ENCODE measurements around the gene SMPD3. TPM values are rescaled to one million over a fixed set of nuclear protein-coding genes. Genes with fewer than 3 reads are reported as not detected.

Gene SMPD3
- total RNA-seq, 1 experiment from 2014 or later = not detected

GRCh38 chr16:68371706-68372380, 76.5 kb downstream of the SMPD3 start:
- DNase-seq = no peak
- H3K4me3 ChIP-seq = no peak overlapping the region

GRCh38 chr16:68371276-68371651, 77.0 kb downstream of the SMPD3 start:
- H3K36me3 ChIP-seq = no peaks in the 10 kb centered on the region
- DNase-seq = no peak

More at GRCh38 chr16:68371706-68372380, 76.5 kb downstream of the SMPD3 start:
- H3K9me3 ChIP-seq = no peaks in the 10 kb centered on the region
- H3K27me3 ChIP-seq = no peaks in the 10 kb centered on the region
- no peaks in the 10 kb centered on the region for H3K36me3 ChIP-seq

GRCh38 chr16:68370581-68371275, 77.6 kb downstream of the SMPD3 start:
- Histone ChIP-seq H3K4me3 (no peak overlapping the region), H3K36me3 (no peaks in the 10 kb centered on the region), H3K27me3 (no peaks in the 10 kb centered on the region), H3K9me3 (no peaks in the 10 kb centered on the region)
- no peak for DNase-seq

More at GRCh38 chr16:68371276-68371651, 77.0 kb downstream of the SMPD3 start:
- no peaks in the 10 kb centered on the region for H3K9me3 ChIP-seq
- no peak overlapping the region for H3K4me3 ChIP-seq
- H3K27me3 ChIP-seq = no peaks in the 10 kb centered on the region

DNA sequence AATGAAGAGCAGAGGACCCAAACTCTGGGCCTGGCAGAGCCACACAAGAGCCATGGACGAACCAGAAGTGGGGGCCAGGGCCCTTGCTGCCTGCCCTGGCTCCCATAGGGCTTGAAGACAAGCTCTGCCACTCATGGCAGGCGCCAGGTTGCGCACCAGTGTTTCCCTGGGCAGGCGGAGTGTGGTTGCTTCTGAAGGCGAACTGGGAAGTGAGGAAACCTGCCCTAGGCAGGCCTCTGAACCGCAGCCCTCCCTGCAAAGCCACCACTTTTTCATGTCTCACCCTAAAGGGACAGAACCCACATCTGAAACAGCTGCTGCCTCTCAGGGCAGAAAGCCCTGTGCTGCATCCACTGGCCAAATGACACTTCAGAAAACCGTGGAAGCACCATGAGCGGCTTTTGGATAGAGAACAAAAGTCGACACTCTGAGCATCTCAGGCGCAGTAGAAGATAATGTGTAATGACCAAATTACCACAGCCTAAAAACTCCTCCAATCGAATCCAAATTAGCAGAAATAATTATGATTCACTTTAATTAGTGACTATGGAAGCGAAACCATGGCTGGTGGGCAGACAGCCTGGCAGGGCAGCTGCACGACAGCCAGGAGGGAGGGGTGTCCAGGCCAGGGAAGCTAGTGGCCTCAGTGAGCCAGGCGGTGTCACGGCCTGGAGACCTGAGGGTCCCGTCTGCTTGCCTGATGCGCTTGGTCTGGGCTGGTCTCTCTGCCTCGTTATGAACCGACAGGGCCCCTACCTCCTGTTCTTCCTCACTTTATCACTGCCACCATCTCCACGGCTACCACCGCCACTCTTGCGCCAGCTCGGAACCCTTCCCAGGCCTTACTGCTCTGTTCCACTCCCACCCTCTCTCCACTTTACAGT, 78.4 kb downstream of the SMPD3 start:
- Histone ChIP-seq H3K9me3 (no peaks in the 10 kb centered on the region), H3K4me3 (no peak overlapping the region), H3K27me3 (no peaks in the 10 kb centered on the region), H3K36me3 (no peaks in the 10 kb centered on the region)
- DNase-seq = no peak

- DNase-seq = no peak
- no peaks in the 10 kb centered on the region for H3K36me3 ChIP-seq
These were observed 79.1 kb downstream of the SMPD3 start for GRCh38 chr16:68369168-68369567.

GRCh38 chr16:68368301-68368888, 79.9 kb downstream of the SMPD3 start:
- no peaks in the 10 kb centered on the region for H3K9me3 ChIP-seq
- H3K27me3 ChIP-seq = no peaks in the 10 kb centered on the region
- no peak overlapping the region for H3K4me3 ChIP-seq
- DNase-seq = no peak
- no peaks in the 10 kb centered on the region for H3K36me3 ChIP-seq

More at GRCh38 chr16:68369168-68369567, 79.1 kb downstream of the SMPD3 start:
- H3K4me3 ChIP-seq = no peak overlapping the region
- H3K27me3 ChIP-seq = no peaks in the 10 kb centered on the region
- no peaks in the 10 kb centered on the region for H3K9me3 ChIP-seq

DNA sequence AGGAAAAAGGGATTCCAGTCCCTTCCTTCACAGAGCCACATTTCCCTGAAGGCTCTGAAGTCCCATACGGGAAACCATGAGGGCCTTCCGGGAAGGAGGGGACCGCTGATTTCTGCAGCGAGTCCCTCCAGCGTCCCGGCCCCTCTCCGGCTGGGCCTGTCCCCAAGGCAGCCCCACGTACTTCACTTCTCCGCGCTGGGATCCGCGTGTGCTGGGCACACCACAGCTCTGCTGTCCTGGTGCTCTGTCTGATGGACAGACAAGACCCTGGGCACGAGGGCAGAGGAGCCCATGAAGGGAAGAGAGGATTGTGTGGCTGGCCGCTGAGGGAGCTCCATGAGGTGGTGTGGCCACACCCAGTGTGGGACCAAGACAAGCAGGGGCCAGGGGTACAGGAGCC, 80.4 kb downstream of the SMPD3 start:
- no peak for DNase-seq
- Histone ChIP-seq H3K36me3 (no peaks in the 10 kb centered on the region), H3K9me3 (no peaks in the 10 kb centered on the region), H3K4me3 (no peak overlapping the region), H3K27me3 (no peaks in the 10 kb centered on the region)

DNA sequence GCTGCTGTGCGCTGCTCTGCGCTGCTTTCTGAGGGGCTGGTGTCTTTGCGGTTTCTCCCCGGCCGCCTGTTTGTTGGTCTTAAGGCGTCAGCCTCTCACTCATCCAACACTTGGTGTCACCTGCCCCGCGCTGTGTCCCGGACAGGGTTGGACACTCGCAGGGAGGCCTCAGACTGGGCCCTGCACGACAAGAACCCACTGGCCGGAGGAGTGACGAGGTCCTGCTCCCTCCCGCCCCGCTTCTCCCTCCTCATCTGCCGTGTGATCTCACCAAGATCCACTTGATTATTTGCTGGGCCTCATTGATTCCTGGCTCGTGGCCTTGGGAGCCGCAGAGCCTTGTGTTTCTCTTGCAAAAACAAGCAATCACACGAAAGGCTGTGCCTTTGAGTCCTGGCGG, 80.9 kb downstream of the SMPD3 start:
- Histone ChIP-seq H3K27me3 (no peaks in the 10 kb centered on the region), H3K4me3 (no peak overlapping the region), H3K9me3 (no peaks in the 10 kb centered on the region), H3K36me3 (no peaks in the 10 kb centered on the region)
- no peak for DNase-seq

GRCh38 chr16:68367030-68367429, 81.3 kb downstream of the SMPD3 start:
- DNase-seq = no peak
- H3K4me3 ChIP-seq = no peak overlapping the region
- no peaks in the 10 kb centered on the region for H3K9me3 ChIP-seq
- H3K27me3 ChIP-seq = no peaks in the 10 kb centered on the region
- no peaks in the 10 kb centered on the region for H3K36me3 ChIP-seq

- no peaks in the 10 kb centered on the region for H3K27me3 ChIP-seq
- DNase-seq = no peak
- no peaks in the 10 kb centered on the region for H3K9me3 ChIP-seq
- no peak overlapping the region for H3K4me3 ChIP-seq
- no peaks in the 10 kb centered on the region for H3K36me3 ChIP-seq
These were observed 82.2 kb downstream of the SMPD3 start for GRCh38 chr16:68366062-68366461.

- H3K4me3 ChIP-seq = no peak overlapping the region
- H3K36me3 ChIP-seq = no peaks in the 10 kb centered on the region
- DNase-seq = no peak
- no peaks in the 10 kb centered on the region for H3K9me3 ChIP-seq
- no peaks in the 10 kb centered on the region for H3K27me3 ChIP-seq
These were observed 83.0 kb downstream of the SMPD3 start for GRCh38 chr16:68365167-68365817.

- no peak for DNase-seq
- H3K9me3 ChIP-seq = no peaks in the 10 kb centered on the region
These were observed 83.7 kb downstream of the SMPD3 start for GRCh38 chr16:68364561-68364998.

GRCh38 chr16:68363658-68364521, 84.4 kb downstream of the SMPD3 start:
- Histone ChIP-seq H3K36me3 (no peaks in the 10 kb centered on the region), H3K9me3 (no peaks in the 10 kb centered on the region), H3K4me3 (no peak overlapping the region), H3K27me3 (no peaks in the 10 kb centered on the region)
- no peak for DNase-seq

More at GRCh38 chr16:68364561-68364998, 83.7 kb downstream of the SMPD3 start:
- no peaks in the 10 kb centered on the region for H3K27me3 ChIP-seq
- H3K4me3 ChIP-seq = no peak overlapping the region
- H3K36me3 ChIP-seq = no peaks in the 10 kb centered on the region

GRCh38 chr16:68362947-68363657, 85.2 kb downstream of the SMPD3 start:
- no peaks in the 10 kb centered on the region for H3K36me3 ChIP-seq
- DNase-seq = no peak

More at GRCh38 chr16:68362947-68363657, 85.2 kb downstream of the SMPD3 start:
- H3K4me3 ChIP-seq = no peak overlapping the region
- H3K9me3 ChIP-seq = no peaks in the 10 kb centered on the region
- no peaks in the 10 kb centered on the region for H3K27me3 ChIP-seq
